ENCODE measurements around the gene KLHDC3.

The KLHDC3 gene, protein sequence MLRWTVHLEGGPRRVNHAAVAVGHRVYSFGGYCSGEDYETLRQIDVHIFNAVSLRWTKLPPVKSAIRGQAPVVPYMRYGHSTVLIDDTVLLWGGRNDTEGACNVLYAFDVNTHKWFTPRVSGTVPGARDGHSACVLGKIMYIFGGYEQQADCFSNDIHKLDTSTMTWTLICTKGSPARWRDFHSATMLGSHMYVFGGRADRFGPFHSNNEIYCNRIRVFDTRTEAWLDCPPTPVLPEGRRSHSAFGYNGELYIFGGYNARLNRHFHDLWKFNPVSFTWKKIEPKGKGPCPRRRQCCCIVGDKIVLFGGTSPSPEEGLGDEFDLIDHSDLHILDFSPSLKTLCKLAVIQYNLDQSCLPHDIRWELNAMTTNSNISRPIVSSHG

DNA sequence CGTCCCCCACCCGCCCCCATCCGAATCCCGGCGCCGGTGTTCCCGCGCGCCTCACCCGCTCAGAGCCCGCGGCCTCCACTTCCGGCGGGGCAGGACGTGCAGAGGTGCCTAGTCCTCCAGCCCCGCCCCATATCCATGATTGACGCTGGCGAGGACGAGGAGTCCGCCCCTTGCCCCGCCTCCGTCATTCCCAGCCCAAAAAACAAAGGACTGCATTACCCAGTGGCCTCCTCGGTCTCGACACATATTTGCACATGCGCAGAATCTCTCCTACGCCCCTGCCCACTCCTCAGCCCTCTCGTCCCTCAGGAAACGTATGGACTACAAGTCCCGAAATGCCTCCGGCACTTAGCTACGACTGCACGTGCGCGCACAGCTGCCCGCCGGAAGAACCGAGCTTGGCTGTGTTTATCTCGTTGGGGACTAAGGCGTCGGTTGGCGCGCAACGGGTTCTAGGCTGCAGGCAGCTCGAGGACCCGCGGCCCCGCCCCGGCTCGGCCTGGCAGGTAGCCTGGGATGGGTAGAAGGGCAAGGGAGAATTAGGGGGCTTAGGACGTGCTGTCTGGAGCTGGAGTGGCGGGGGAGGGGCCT is at the start of gene KLHDC3, which contains the start of gene MEA1:
TSS of gene KLHDC3 (plus strand) at position 407 of the 591 bp plus-strand sequence. CDS start 2,944 bp downstream, outside the sequence.
TSS of gene MEA1 (minus strand) at position 104 of the 591 bp plus-strand sequence. CDS start 133 bp downstream, outside the sequence.
- peak within 1 kb of the TSS; percentile 69 for H3K27ac ChIP-seq
- TF ChIP-seq, protein P1, sequence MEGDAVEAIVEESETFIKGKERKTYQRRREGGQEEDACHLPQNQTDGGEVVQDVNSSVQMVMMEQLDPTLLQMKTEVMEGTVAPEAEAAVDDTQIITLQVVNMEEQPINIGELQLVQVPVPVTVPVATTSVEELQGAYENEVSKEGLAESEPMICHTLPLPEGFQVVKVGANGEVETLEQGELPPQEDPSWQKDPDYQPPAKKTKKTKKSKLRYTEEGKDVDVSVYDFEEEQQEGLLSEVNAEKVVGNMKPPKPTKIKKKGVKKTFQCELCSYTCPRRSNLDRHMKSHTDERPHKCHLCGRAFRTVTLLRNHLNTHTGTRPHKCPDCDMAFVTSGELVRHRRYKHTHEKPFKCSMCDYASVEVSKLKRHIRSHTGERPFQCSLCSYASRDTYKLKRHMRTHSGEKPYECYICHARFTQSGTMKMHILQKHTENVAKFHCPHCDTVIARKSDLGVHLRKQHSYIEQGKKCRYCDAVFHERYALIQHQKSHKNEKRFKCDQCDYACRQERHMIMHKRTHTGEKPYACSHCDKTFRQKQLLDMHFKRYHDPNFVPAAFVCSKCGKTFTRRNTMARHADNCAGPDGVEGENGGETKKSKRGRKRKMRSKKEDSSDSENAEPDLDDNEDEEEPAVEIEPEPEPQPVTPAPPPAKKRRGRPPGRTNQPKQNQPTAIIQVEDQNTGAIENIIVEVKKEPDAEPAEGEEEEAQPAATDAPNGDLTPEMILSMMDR (conservative IDR thresholded peaks at IDR 0.05) = no peak

DNA sequence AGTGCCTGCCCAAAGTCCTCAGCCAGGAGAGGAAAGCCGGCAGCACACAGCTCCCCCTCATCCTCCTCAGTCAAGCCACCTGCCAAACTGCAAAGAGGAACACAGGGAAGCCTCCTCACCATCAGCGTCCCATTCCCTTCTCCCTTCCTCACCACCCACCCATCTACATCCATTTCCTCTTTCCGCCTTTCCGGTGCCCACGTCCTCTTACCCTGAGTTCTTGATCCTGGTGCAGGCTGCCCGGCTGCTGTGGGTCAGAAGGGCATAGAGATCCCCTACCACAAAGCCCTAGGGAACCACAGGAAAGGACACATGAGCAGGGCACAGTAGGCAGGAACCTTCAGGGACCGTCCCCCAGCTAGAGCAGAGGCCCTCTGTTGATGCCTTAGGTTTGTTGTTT is 47.5 kb upstream of the KLHDC3 start:
- H3K27ac ChIP-seq = no peak overlapping the region
- TF ChIP-seq, protein P1 (conservative IDR thresholded peaks at IDR 0.05) = no peak

DNA sequence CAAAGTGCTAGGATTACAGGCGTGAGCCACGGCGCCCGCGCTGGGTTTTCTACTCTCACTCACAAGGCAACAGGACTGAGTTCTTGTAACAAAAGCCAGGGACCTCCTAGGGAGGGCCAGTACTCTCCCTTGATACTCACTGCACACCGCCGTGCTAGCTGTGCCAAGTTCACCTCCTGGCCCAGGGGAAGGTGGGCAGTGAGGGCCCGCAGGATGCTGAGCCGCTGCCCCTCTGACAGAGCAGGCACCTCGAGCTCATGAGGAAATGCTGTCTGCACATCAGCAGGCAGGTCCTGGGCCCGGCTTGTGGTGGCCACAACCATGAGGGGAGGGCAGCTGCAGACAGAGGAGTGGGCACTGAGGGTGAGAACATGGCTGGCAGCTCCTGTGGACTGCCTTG is 46.8 kb upstream of the KLHDC3 start:
- no peak overlapping the region for H3K27ac ChIP-seq
- TF ChIP-seq, protein P1 (conservative IDR thresholded peaks at IDR 0.05) = no peak

DNA sequence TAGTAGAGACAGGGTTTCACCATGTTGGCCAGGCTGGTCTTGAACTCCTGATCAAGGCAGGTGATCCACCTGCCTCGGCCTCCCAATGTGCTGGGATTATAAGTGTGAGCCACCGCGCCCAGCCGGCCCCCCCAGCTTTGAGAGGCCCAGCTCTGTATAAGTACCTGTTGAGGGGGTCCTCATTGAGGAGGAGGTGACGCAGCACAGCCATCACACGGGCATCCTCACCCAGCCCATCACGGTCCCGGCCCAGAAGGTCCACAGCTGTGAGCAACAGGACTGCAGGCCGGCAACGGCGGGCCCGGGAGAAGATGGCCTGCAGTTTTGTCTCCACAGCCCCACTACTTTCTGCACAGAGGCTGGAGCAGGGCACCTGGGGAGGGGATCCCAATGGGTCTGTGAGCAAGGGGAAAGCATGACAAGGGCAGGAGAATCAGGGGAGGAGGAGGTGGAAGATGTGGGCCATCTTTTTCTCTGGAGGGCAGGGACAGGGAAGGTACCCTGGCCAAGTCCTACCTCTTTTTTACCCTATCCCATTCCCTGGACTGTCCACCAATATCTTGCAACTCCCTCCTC is 45.8 kb upstream of the KLHDC3 start:
- TF ChIP-seq, protein P1 (conservative IDR thresholded peaks at IDR 0.05) = no peak
- no peak overlapping the region for H3K27ac ChIP-seq

DNA sequence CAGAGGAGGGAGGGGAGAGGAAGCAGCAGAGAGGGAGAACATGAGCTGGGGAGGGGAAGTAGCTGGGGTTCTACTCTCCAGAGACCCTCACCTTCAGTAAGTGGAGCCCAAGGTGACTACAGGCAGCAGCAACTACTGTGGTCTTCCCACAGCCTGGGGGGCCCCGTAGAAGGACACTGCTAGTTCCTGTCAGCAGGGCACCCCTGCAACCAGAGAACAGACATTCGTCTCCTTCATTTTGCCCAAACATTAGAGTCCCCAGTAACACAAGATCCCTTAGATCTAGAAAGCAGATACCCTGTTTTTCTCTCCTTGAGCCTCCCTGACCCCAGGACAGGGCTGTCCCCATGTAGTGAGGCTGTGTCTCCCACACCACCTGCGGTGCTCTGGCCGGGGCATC is 45.3 kb upstream of the KLHDC3 start:
- TF ChIP-seq, protein P1 (conservative IDR thresholded peaks at IDR 0.05) = no peak
- H3K27ac ChIP-seq = no peak overlapping the region

DNA sequence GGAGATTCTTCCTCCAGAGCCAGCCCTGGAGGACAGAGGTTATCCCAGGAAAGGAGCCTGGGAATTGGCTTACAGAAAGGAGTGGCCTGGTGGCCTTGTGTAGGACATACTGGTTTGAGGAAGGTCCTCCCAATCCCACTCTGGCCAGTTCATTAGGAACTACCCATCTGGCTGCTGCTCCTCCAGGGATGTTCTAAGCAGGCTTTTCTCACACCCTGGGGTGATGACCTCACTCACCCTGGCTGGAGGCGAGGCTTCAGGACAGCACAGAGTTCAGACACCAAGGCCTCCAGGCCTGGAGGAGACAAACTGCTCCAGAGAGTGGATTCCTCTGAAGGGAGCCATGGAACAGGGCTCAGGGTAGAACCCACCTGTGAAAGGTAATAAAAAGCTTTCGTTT is 44.6 kb upstream of the KLHDC3 start:
- TF ChIP-seq, protein P1 (conservative IDR thresholded peaks at IDR 0.05) = no peak
- no peak overlapping the region for H3K27ac ChIP-seq

DNA sequence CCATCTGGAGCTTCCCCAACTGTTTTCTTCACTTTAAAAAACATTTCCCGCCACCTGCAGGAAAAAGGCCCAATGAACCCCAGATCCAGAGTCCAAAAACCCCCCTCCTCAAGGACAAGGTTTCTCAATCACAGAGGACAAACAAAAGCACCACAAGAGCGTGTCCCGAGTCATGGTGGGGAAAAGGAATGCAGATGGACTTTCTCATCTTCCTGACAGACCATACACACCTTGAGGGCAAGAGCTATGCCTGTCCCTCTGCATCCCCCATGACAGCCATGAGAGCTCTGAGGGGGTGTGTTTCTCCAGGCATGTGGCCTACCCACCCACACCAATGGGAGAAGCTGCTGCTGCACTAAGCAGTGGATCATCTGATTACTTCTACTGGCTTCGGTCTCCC is 44.1 kb upstream of the KLHDC3 start:
- TF ChIP-seq, protein P1 (conservative IDR thresholded peaks at IDR 0.05) = no peak
- no peak overlapping the region for H3K27ac ChIP-seq
